ENCODE measurements around the gene BMERB1.
A peak's percentile ranks its signal among the peaks of the same experiment; 100 is the strongest.
"Not testable (repeated sequence)": the region's sequence is repeated elsewhere in the genome, so short reads cannot be mapped to it uniquely, and the experiment has no call there.

BMERB1 gene

GRCh38 chr16:15597822-15598647 lies 163.6 kb downstream of the BMERB1 start:
- DNase-seq, result no peak

DNA sequence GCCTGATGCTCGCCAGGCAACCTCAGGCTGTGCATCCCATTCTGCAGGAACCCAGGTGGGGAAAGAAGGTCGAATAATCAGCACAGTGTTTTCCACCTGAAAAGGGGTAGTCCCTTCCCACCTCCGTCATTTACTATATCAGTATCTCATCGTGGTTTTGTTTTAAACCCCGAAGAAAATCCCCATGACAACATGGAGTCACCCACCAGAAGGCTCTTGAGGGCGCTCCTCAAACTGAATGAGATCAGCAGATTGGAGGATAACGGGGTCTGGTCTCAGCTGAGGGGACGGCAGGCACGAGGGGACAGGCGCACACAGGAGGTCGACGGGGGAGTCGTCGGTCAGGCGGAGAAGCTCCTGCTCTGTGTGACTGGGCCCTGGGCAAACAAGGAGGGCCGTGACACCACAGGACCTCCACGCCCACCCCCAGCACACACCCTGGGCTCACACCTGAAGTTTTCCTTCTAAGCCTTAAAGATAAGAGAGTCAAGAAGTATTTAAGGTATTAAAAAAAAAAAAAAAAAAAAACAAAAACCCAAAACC lies 164.3 kb downstream of the BMERB1 start:
- no peak for DNase-seq

DNA sequence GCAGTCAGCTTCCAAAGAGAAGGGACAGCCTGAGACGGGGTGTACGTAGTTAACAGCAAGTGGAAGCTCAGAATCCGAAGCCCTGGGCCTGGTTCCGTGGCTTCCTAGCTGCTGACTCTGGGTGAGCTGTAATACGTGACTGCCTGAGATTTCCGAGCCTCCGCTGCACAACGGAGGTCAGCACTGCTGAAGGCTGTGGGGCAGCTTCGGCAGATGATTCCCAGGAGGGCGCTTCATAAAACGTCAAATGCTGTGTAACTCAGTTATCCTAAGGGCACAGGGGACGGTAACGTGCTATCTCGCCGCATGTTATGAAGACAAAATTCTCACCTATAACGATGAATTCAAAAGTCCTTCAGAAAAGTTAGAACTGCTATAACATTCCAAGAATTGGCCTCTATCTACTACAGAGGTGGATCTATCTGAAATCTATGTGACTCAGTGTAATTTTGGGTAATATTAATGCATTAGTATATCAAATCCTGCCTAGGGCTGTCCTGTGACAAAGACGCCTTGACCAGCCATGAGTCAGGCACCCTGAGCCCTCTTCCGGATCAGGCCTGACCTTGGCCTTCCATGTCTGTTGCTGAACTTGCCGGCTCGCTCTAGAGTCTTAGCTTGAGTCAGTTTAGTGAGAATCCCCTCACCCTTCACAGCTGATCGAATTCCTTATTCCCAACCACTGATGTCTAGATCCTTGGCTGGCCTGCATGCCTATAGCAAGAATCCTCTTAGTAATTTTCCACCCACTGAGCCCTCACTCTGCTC lies 165.1 kb downstream of the BMERB1 start:
- no peak for DNase-seq

GRCh38 chr16:15601212-15601879 lies 167.0 kb downstream of the BMERB1 start:
- DNase-seq, result no peak

DNA sequence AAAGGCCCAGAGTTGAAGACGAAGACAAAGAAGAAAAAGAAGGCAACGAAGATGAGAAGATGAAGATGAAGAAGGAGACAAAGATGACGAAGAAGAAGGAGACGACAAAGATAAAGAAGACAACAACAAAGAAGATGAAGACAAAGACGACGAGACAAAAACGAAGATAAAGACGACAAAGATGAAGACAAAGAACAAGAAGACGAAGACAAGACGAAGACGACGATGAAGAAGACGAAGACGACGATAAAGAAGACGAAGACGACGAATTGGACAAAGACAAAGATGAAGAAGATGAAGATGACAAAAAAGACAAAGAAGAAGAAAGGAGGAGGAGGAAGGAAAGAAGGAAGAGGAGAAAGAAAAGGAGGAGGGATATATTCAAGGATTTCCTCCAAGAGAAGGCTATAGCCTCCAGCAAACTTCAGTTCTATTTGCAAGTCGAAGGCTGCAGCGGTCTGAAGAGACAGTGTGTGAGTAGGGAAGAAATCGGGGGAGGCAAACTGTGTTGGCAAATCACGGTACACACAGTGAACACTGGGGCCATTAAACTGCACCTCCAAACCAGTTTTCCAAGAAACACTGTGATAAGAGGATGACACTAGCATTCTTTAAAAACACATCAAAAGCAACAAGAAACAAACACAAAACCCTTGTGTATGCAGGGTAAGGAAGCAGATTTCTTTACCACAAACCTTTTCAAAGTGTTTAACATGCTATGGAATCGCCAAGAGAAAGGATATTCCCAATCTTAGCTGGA lies 168.1 kb downstream of the BMERB1 start:
- DNase-seq, result no peak

GRCh38 chr16:15604460-15605440 lies 170.4 kb downstream of the BMERB1 start:
- DNase-seq, result no peak

DNA sequence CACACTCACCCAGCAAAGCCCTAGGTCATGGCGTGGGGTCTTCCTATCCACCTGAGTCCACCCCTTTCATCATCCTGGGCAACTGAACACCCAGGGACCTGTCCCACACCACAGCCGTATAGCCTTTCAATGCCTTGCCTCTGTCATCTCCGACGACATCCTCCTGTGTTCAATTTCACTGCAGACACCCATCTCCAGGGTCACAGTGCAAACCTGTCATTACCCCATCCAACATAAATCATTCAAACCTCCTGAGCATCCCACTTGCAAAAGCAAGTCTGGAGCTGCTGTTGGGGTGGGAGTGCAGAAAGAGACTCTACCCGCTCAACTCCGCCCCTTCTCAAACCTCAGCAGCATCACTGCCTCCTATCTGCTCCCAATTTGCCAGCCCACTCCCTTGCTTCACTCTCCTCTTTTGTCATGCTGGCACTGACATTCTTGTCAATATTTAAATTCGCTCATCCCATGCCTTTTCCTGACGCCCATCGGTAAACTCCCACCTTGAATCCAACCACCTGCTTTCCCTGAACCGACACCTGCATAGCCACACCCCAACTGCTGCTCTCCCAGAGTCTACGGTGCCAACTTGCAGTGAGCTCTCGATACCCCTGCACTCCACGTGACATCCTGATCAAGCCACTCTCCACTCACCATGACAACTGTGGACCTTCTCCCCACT lies 171.6 kb downstream of the BMERB1 start:
- DNase-seq, result no peak

DNA sequence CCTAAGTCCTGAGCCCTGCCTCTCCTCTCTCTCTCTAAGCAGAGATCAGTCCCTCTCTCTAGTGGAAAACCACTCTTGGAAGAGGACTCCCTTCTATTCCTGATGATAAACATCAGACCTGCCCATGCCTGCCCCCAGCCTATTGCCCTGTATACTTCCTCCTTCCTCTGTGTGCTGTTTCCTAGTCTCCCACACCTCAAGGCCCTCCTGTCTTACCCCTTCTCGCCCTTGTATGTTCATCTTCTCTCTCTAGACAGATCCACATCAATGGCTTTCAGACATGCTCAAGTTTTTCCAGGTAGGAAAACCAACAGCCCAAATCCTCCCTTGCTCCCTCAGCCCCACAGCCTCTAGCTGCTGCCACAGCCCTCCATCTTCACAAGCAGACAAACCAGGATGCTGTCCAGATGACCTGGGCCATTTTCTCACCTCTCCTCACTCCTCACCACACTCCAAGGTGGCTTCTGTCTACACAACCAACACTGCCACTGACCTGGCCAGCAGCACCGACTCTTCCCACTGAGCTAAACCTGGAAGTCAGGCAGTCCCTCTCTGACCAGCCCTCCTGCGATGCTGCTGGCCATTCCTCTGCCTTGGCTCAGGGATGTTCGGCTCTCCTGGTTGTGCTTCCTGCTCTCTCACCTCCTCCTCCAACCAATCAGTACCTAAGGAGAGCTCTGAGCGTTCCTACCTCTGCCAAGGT lies 172.3 kb downstream of the BMERB1 start:
- no peak for DNase-seq

GRCh38 chr16:15607221-15607699 lies 172.9 kb downstream of the BMERB1 start:
- DNase-seq, result not testable (repeated sequence)

DNA sequence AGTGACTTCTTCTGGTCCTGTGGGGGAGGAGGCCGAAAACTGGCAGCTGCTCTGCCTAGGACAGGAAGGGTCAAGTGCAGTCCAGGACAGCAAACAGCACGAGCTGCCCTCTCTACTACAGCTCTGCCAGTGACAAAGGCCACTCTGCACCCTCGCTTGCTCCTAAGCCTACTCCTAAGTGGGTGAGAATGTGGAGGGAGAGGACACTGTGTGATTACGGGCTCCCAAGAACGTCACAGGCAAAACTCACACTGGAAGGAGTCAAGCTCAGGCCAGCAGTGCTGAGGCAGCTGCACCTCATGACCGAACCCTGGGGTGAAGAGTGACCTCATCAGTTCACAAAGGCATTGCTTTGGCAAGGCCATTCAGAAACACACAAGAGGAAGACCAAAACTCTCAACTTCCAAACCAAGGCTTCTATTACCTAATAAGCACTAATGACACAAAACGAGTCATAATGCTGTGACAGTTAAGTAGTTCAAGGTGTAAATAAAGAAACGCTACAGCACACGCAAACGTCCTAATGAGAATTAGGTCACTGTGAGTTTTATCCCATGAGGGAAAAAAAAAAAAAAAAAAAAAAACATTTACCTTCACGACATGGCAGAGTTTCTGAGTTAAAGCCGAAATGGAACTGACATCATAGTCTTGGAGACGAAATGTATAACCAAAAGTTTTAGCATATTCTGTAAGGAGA lies 173.5 kb downstream of the BMERB1 start:
- DNase-seq, result peak; percentile 37

DNA sequence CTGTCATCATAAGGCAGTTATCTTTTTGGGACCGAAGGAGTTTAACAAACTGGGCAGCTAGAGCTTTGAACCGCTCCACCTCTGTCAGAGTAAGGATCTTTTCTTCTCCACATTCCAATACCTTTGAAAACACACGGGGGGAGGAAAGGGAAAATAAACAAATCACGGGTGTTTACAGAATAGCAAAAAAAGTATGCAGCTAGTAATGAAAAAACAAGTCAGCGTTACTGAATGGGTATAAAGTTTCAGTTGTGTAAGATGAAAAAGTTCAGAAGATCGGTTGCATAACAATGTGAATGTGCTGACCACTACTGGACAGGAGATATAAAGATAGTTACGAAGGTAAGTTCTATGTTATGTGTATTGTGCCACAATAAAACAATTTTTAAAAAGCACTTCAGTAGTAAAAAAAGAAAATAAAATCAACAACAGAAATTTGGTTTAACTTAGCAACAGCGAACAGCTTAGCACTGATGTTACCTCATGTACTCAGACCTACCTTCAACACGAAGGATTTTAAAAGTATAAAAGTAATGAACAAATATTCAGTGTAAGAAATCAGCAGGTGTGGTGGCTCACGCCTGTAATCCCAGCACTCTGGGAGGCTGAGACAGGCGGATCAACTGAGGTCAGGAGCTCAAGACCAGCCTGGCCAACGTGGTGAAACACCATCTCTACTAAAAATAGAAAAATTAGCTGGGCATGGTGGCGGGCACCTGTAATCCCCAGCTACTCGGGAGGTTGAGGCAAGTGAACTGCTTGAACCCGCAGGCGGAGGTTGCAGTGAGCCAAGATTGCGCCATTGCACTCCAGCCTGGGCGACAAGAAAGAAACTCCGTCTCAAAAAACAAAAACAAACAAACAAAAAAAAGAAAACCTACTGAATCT lies 174.3 kb downstream of the BMERB1 start:
- DNase-seq, result no peak

GRCh38 chr16:15609286-15609649 lies 174.9 kb downstream of the BMERB1 start:
- DNase-seq, result no peak

DNA sequence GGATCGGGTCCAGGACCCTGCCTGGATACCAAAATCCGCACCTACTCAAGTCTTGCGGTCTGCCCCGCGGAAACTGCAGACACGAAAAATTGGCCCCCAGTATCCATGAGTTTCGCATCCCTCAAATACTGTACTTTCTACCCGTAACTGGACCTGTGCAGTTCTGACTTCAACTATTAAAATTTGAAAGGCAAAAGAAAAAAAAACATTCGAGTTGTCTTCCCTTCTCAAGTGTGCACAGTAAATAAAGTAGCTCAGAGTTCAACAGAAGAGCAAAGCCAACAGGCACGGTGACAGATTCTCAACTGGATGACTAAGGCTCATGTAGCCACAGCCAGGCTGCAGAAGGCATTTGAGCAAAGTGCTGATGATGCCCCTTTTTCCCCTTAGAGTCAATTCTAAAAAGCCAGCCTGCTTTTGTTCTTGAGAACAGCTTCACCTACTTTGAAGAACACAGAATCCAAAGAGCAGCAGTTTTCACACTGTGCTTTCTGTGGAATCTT lies 176.0 kb downstream of the BMERB1 start:
- no peak for DNase-seq

DNA sequence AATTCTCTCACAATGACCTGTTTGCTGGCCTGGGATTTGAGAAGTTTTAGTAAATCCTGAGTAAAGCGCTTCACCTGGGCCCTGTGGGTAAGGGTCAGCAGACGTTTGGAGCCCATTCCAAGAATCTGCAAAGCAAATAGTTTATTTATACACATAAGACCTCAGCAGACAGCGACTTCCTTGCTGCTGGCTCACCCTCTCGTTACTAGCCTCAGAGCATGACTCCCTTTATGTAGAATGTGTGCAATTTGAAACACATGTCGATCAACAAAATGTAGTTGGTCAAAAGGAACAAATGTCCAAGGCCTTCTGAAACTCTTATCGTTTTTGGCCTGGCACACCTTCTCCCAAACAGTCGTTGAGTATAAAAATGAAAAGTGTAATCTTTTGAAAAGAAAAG lies 177.2 kb downstream of the BMERB1 start:
- no peak for DNase-seq

DNA sequence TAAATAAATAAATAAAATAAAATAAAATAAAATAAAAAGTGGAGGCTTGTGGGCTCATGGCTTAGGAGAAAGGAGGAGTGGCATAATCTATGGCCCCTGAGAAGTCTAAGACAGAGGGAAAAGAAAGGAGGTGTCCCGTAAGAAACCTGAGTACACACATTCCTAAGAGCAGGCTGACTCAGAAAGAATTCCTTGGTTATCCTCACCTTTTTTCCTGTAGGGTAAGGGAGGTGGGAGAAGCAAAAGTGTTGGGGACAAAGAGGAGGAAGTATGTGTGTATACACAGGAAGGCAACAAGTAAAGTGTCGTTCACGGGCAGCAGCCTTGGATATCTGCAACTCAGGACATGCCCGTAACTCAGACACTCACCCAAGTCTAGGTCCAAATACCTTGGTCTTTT lies 179.3 kb downstream of the BMERB1 start:
- DNase-seq, result no peak

DNA sequence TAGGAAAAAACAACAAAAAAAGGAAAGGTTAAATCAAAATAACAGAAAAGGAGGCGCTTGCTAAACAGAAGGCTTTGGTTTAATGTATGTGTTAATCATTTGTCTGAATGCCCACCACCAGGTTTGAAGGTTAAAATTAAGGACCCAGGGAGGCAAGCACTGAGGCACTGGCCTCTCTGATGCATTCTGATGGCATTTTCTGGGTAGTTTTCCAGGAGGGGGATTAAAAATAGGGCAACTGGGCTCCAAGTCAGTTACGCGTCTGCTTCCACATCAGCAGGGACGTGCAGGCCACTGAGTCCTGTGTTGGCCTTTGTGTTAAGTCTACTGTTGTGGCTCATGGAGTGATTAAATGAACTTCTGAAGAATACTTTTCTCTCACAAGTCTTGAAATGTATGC lies 181.6 kb downstream of the BMERB1 start:
- no peak for DNase-seq

DNA sequence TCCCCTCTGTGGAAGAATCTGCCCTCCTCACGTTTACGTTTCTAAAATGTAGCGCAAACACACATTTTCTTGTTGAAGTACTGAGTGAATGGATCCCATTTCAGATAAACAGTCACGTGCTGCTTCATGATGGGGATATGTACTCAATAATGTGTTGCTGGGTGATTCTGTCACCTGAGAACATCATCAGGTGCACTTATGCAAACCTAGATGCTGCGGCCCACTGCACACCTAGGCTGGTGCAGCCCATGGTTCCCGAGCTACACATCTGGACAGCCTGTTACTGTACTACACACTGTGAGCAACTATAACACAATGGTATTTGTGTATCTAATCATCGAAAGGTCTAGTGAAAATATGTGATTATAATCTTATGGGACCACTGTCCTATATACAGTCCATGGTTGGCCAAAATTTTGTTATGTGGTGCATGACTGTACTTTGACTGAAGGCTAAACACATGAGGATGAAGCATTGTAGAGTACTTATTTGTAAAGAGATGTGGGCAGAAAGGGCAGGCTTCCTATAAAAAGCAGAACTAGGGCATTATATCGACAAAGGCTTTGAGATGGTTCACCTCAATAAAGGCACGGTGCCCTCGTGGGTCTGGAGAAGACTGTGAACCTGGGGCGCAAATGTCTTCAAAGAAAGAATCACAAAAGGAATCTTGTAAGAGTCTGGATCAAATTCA lies 182.2 kb downstream of the BMERB1 start:
- DNase-seq, result no peak

All from CD4-positive, alpha-beta T cell treated with Interferon gamma for 1 hour (primary cell).